ENCODE data around the gene EXOC4.

EXOC4 gene

DNA sequence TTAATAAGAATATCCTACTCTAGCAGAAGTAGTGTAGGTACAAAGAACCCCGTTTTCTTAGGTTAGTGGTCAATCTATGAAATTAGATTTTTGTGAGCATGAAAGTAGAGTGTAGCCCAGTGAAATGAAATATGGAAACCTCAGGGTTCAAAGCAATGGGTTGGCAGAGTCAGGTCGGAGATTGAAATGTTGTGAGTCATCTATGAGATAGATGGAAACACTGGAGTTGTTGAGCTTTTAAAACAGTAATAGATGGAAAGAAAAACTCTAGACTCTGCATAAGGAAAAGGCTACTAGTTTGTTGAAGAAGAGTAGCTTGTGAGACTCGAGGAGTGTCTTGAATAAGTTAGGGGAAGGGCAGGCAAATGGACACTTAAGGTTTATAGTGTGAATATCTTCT is 251.9 kb downstream of the EXOC4 start:
- no peak for DNase-seq

DNA sequence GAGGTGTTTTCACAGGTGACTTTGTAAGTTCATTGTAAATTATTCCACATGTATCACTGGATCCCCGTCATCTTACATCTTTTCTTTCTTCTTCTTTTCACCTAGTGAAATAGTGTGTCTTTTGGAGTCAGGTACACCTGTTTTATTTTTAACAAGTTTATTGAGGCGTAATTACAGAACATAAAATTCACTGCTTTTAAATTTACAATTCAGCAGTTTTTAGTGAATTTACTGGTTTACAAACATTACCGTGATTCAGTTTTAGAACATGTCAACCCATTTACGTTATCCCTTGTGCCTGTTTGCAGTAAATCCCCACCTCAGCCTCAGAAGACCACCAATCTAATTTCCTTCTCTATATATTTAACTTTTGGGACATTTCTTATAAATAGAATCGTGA is 256.9 kb downstream of the EXOC4 start:
- no peak for DNase-seq

GRCh38 chr7:133510326-133511055 is 257.6 kb downstream of the EXOC4 start:
- DNase-seq: no peak

- DNase-seq: no peak
Observed at GRCh38 chr7:133511252-133511651, 258.4 kb downstream of the EXOC4 start.

GRCh38 chr7:133511708-133512107 is 258.8 kb downstream of the EXOC4 start:
- DNase-seq: no peak

- no peak for DNase-seq
Observed at GRCh38 chr7:133512560-133512959, 259.7 kb downstream of the EXOC4 start.

- no peak for DNase-seq
Observed at GRCh38 chr7:133513608-133514007, 260.7 kb downstream of the EXOC4 start.

DNA sequence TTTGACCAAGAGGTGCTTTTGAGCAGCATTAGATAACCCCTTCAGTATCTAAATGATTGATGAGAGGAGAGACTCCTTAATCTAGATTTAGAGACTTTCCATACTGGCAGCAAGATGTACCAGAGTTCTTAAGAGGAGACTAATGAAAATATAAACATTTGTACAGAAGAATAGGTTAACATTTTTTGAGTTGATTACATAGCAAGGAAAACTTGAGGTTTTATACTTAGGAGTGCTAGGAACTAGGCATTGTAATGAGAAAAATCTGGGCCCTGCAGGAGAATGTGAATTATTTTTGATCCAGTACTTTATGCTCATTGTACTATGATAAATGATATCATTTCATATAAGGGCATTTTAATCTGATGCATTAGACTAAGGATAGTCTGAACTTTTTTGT is 261.7 kb downstream of the EXOC4 start:
- no peak for DNase-seq

- DNase-seq: no peak
Observed at GRCh38 chr7:133517766-133518165, 264.9 kb downstream of the EXOC4 start.

- no peak for DNase-seq
Observed at GRCh38 chr7:133518718-133519117, 265.8 kb downstream of the EXOC4 start.

- no peak for DNase-seq
Observed at GRCh38 chr7:133520248-133520647, 267.4 kb downstream of the EXOC4 start.

DNA sequence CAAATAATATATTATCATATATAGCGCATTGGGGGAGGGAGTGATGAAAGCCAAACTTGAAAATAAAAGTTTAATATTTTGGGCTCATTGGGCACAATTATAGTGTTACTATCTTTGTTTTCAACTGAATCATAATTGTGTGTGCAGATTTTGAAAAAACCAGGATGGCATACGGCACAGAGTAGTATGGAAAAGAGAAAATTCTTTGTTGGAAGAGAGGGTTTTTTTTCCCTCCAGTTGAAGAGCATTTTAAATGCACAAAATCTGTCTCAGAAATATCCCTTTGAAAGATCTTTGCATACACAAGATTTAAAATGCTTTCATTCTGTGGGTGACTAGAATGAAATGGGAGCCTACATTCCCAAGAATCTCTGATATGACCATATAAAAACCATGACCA is 269.6 kb downstream of the EXOC4 start:
- DNase-seq: no peak

DNA sequence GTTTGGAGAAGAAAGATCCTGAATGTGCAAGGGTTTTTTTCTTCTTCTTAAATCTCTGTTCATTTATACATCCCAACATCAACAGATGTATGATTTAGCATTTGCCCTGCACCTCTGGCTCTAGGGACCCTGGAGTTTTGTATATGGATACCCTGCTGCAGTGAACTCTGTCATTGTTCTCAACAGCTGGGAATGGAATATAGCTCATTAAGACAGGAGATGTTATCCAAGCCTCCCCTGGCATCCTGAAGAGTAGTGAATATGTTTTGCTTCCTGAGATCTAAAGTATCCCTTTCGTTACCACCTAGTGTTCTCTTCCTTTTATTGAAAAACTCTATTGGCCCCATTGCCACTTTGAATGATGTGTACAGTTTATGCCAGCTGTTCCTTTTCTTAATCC is 275.9 kb downstream of the EXOC4 start:
- no peak for DNase-seq

DNA sequence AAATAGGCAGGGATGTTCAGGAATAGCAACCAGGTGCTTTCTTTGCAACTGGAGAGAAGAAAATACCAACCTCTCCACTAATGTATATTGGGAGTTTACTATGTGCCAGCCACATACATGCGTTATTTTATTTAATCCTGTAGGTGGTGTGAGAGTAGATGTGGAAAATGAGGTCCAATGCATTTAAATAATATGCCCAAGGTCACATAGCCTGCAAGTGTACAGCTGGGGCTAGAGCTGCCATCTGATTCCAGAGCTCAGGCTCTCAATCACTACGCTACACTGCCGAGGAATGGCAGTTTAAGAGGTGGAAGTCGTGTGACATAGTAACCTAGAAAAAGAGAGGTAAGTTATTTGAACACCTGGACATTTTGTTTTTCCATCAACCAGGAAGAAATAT is 277.0 kb downstream of the EXOC4 start:
- no peak for DNase-seq

GRCh38 chr7:133530682-133531081 is 277.8 kb downstream of the EXOC4 start:
- DNase-seq: no peak

GRCh38 chr7:133534816-133535215 is 281.9 kb downstream of the EXOC4 start:
- no peak for DNase-seq

DNA sequence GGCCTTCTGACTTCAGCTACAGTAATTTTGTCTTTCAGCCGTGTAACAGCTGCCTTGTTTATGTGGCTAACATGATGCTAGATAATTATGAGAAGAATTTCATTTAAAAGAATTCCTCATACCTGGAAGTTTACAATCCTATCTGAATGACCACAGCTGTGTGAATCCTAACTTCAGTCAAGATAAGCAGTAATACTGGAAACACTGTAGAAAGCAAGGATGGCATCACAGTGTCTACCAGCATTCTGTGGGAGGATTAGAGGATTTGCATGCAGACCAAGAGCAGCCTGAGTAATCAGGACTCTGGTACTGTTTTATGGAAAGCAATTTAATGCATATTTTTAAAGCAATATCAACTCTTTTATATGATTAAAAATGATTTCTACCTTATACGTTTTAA is 282.4 kb downstream of the EXOC4 start:
- DNase-seq: no peak

- no peak for DNase-seq
Observed at GRCh38 chr7:133536450-133536849, 283.6 kb downstream of the EXOC4 start.

GRCh38 chr7:133539016-133539415 is 286.1 kb downstream of the EXOC4 start:
- DNase-seq: no peak

DNA sequence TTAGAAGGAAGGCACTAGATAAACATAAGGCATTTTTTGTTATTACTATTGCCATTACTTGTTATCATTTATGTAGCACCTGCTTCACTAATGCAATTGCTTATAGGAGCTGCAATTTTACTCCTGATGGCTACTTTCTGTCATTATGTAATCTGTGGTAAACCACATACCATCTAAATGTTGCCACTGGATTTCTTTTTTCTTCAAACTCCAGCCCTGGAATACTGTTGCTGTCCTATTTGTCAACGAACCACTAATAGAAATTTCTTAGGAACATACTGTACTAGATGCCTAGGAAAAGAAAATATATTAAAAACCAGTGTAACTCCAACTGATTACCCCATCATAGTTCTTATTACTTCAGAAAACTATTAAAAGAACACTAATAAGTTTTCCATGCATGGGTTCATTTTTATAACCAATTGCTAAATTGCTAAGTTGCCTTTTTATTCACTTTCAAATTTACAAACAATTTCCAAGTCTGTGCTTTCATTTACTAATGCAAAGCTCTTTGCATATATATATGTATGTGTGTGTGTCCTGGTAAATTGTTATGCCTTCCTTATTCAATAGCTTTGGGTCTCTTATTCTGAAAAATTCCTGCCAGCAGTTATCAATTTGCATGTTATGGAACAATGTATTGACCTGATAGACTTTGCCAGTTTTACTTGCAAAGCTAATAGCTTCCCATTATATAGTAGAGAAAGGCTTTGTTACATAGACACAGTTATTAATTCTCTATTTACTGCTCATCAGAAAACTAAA is 287.4 kb downstream of the EXOC4 start:
- no peak for DNase-seq

- no peak for DNase-seq
Observed at GRCh38 chr7:133542209-133542780, 289.4 kb downstream of the EXOC4 start.

DNA sequence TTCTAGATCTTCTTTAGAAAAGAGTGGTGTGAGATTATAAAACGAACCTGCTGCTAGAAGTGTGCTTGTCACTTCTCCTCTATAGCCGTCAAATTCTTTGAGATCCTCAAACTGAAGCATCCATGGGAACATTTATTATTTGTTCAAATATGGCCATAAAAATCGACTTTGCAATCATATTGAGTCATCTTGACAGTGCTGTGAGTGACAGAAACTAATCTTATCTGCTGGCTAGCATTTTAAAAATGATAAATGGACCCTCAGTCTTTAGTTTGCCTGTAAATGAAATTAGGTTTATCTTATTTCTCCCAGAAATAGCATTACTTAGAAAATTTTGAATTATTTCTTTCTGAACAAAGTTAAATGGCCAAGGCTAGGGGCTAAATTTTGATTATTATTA is 290.8 kb downstream of the EXOC4 start:
- no peak for DNase-seq

DNA sequence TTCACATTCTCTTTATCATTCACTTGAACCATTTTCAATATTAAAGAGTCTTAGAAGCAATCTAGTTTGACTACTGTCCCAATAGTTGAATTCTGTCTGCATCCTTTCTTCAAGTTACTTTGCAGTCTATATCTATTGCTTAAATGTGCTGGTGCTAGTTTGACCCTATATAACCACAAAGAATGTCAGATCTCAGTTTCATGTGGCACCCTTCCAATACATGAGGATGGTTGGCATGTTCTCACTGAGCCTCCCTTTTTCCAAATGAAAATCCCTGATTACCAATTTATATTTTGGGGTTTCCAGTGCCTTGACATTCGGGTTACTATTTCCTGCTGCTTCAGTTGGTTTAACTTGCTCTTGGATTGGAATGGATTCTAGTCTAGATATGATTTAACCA is 292.7 kb downstream of the EXOC4 start:
- no peak for DNase-seq

GRCh38 chr7:133547981-133548380 is 295.1 kb downstream of the EXOC4 start:
- no peak for DNase-seq
